Measurements from ENCODE around the gene ANXA4.

- no peak for TF ChIP-seq CTCF (IDR thresholded peaks at IDR 0.05)
- no peak for TF ChIP-seq TAF1 (IDR thresholded peaks at IDR 0.05; ENCODE audit: borderline replicate concordance, low read depth, low read length)
- TF ChIP-seq EP300 (IDR thresholded peaks at IDR 0.05; ENCODE audit: borderline replicate concordance in 1 of 2, low read depth in 1 of 2, low read length in 1 of 2), result no peak
- TF ChIP-seq EZH2phosphoT487 (IDR thresholded peaks at IDR 0.05; ENCODE audit: borderline replicate concordance, low read depth), result no peak
- no peak for TF ChIP-seq POLR2AphosphoS5 (IDR thresholded peaks at IDR 0.05; ENCODE audit: low read depth, low read length)
- TF ChIP-seq SIN3A (IDR thresholded peaks at IDR 0.05; ENCODE audit: borderline replicate concordance, low read depth, low read length), result no peak
- TF ChIP-seq REST (IDR thresholded peaks at IDR 0.05; ENCODE audit: low read depth, low read length), result no peak
- no peak for TF ChIP-seq FOXM1 (IDR thresholded peaks at IDR 0.05; ENCODE audit: low read depth)
- no peak for TF ChIP-seq ZBTB33 (IDR thresholded peaks at IDR 0.05; ENCODE audit: borderline replicate concordance, low read depth)
- TF ChIP-seq SMC3 (IDR thresholded peaks at IDR 0.05; ENCODE audit: low read depth, low read length), result no peak
- TF ChIP-seq MAX (IDR thresholded peaks at IDR 0.05; ENCODE audit: low read depth), result no peak
- no peak for TF ChIP-seq RAD21 (IDR thresholded peaks at IDR 0.05; ENCODE audit: low read length)
- no peak for TF ChIP-seq YY1 (IDR thresholded peaks at IDR 0.05; ENCODE audit: low read depth)
Measured at GRCh38 chr2:69711971-69712370, 30.0 kb upstream of the ANXA4 start.

Measured in SK-N-SH (cell line).